ENCODE data around the gene P2RY1.

- TF ChIP-seq PATZ1 (tag by site-specific recombination; IDR thresholded peaks at IDR 0.05) (no peak), ZNF223 (tag by site-specific recombination; IDR thresholded peaks at IDR 0.05) (no peak), ZNF837 (tag by site-specific recombination; IDR thresholded peaks at IDR 0.05) (no peak), ZNF626 (tag by site-specific recombination; IDR thresholded peaks at IDR 0.05) (no peak), ZNF140 (tag by site-specific recombination; IDR thresholded peaks at IDR 0.05) (no peak), CTCF (tag by site-specific recombination; IDR thresholded peaks at IDR 0.05) (no peak), ZSCAN4 (tag by site-specific recombination; IDR thresholded peaks at IDR 0.05) (no peak), ZNF324 (tag by site-specific recombination; IDR thresholded peaks at IDR 0.05) (no peak), ZBTB7A (tag by site-specific recombination; IDR thresholded peaks at IDR 0.05; ENCODE audit: low read depth) (no peak), SETDB1 (IDR thresholded peaks at IDR 0.05; ENCODE audit: insufficient read length, low read length) (no peak), ZNF560 (tag by site-specific recombination; IDR thresholded peaks at IDR 0.05; ENCODE audit: borderline replicate concordance) (no peak), ZNF174 (tag by site-specific recombination; IDR thresholded peaks at IDR 0.05) (no peak), ZNF48 (tag by site-specific recombination; IDR thresholded peaks at IDR 0.05) (no peak)
Observed at GRCh38 chr3:152828075-152828840, 6.7 kb upstream of the P2RY1 start.
